Caco-2 (cell line): ENCODE measurements around the gene MSRB3. TPM values are rescaled to one million over a fixed set of nuclear protein-coding genes. Genes with fewer than 3 reads are reported as not detected.

Source experiments
- BruUV-seq: library from RNA; stranded (reverse); fragments of 400-500 nt; replicated peaks from 2 replicates; lab custom pipeline; 2021; lab: Mats Ljungman, UMichigan
- CTCF ChIA-PET: fragments of 300-600 bp; sonication (Branson Sonifier 250); formaldehyde crosslinking; loops from one replicate; lab custom pipeline; 2022; ENCODE audit warnings: antibody characterized with exemption; lab: Charles Lee
- POLR2A ChIA-PET: fragments of 300-600 bp; sonication (Branson Sonifier 250); formaldehyde crosslinking; loops from one replicate; lab custom pipeline; 2022; ENCODE audit warnings: antibody characterized with exemption; lab: Charles Lee
- DNase-seq, 2 experiments: peaks; one replicate each; pipeline versions ENCODE4 v3.0.0 to v3.0.0-alpha.2; 2020 to 2022
- H3K27me3 ChIP-seq: replicated peaks from 2 replicates; pipeline ENCODE4 v1.6.0; 2011; ENCODE audit warnings: low read length; ENCODE audit not compliant: control insufficient read depth, insufficient read depth
- H3K36me3 ChIP-seq: 2 replicates; pipeline ENCODE4 v1.5.1; 2011; ENCODE audit warnings: low read length; ENCODE audit not compliant: control insufficient read depth, insufficient read depth
- H3K4me1 ChIP-seq: fragments of 250-450 bp; sonication (Bioruptor Pico); 2 replicates; pipeline ENCODE4 v1.5.1; 2020; ENCODE audit warnings: mild to moderate bottlenecking
- H3K4me3 ChIP-seq: 2 replicates; pipeline ENCODE4 v1.5.1; 2011; ENCODE audit warnings: low read depth, mild to moderate bottlenecking, control low read depth, low read length
- H3K9me3 ChIP-seq: fragments of 250-450 bp; sonication (Bioruptor Pico); 2 replicates; pipeline ENCODE4 v1.5.1; 2020; ENCODE audit warnings: mild to moderate bottlenecking, moderate library complexity
- H3K27ac Mint-ChIP-seq: one replicate; pipeline ENCODE4 v1.8.0; 2022; ENCODE audit warnings: mixed read lengths; ENCODE audit not compliant: unreplicated experiment
- H3K27me3 Mint-ChIP-seq: one replicate; pipeline ENCODE4 v1.8.0; 2022; ENCODE audit warnings: mixed read lengths; ENCODE audit not compliant: insufficient read depth, unreplicated experiment
- H3K36me3 Mint-ChIP-seq: one replicate; pipeline ENCODE4 v1.8.0; 2022; ENCODE audit warnings: mild to moderate bottlenecking, mixed read lengths; ENCODE audit not compliant: insufficient read depth, unreplicated experiment
- H3K4me1 Mint-ChIP-seq: one replicate; pipeline ENCODE4 v1.8.0; 2022; ENCODE audit warnings: low read depth, mixed read lengths; ENCODE audit not compliant: unreplicated experiment
- H3K4me3 Mint-ChIP-seq: one replicate; pipeline ENCODE4 v1.8.0; 2022; ENCODE audit warnings: mild to moderate bottlenecking, moderate library complexity, mixed read lengths; ENCODE audit not compliant: unreplicated experiment
- H3K9me3 Mint-ChIP-seq: one replicate; pipeline ENCODE4 v1.8.0; 2022; ENCODE audit warnings: mixed read lengths; ENCODE audit not compliant: unreplicated experiment
- intact Hi-C: fragments of 100-400 bp; cut with micrococcal nuclease; formaldehyde crosslinking; loops from one replicate; pipeline ENCODE4 v1.10.0; 2022; ENCODE audit not compliant: unreplicated experiment
- total RNA-seq: library from RNA; stranded (reverse); gene quantifications from 2 replicates; pipeline ENCODE4 v1.2.3, GENCODE V29; 2022
- TF ChIP-seq, protein P1 (sequence below), 2 experiments: fragments of 200-600 bp in 1 of 2; IDR thresholded peaks; 1 replicate in 1 of 2; 2 replicates in 1 of 2; pipeline versions ENCODE4 v1.5.1 to v1.8.0; 2011 to 2022; ENCODE audit warnings: antibody characterized with exemption in 1 of 2, control low read depth in 1 of 2, inconsistent platforms in 1 of 2, low read depth in 1 of 2, low read length in 1 of 2, mild to moderate bottlenecking in 1 of 2, moderate library complexity in 1 of 2; ENCODE audit not compliant: insufficient read depth in 1 of 2, severe bottlenecking in 1 of 2, unreplicated experiment in 1 of 2

The MSRB3 gene
- total RNA-seq, 1 experiment from 2014 or later = 7.7 TPM

DNA sequence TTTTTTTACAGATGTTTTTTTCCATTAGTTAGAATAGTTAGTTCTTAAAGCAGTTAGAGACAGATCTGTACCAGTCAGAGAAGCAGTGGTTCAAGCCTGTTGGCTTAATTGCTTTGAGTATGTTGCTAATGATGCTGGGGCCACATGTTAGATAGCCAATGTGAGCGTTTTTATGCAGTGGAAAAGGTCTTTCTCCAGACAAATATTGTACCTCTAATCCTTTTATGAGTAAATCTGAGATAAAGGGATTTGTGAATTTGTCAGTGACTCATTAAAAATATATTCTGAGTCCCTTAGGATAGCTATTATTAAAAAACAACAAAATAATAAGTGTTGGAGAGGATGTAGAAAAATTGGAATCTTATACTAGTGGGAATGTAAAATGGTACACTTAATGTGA, 154.2 kb downstream of the MSRB3 start:
- DNase-seq = no peak
- TF ChIP-seq, protein P1, sequence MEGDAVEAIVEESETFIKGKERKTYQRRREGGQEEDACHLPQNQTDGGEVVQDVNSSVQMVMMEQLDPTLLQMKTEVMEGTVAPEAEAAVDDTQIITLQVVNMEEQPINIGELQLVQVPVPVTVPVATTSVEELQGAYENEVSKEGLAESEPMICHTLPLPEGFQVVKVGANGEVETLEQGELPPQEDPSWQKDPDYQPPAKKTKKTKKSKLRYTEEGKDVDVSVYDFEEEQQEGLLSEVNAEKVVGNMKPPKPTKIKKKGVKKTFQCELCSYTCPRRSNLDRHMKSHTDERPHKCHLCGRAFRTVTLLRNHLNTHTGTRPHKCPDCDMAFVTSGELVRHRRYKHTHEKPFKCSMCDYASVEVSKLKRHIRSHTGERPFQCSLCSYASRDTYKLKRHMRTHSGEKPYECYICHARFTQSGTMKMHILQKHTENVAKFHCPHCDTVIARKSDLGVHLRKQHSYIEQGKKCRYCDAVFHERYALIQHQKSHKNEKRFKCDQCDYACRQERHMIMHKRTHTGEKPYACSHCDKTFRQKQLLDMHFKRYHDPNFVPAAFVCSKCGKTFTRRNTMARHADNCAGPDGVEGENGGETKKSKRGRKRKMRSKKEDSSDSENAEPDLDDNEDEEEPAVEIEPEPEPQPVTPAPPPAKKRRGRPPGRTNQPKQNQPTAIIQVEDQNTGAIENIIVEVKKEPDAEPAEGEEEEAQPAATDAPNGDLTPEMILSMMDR (IDR thresholded peaks at IDR 0.05; ENCODE audit: insufficient read depth in 1 of 2, low read depth in 1 of 2, low read length in 1 of 2, severe bottlenecking in 1 of 2, unreplicated experiment in 1 of 2) = no peak
- no peak overlapping the region for H3K4me3 Mint-ChIP-seq
- no peak overlapping the region for H3K27ac Mint-ChIP-seq
- no TSS peak for BruUV-seq
- ChIA-PET CTCF (no interaction called here), POLR2A (no interaction called here)
- H3K4me3 ChIP-seq = no peak overlapping the region
- no peaks in the 10 kb centered on the region for H3K4me1 Mint-ChIP-seq
- no peaks in the 10 kb centered on the region for H3K36me3 Mint-ChIP-seq
- H3K4me1 ChIP-seq = no peaks in the 10 kb centered on the region
- intact Hi-C loops = no loop called here
- H3K9me3 ChIP-seq = no peaks in the 10 kb centered on the region
- H3K27me3 ChIP-seq = no peaks in the 10 kb centered on the region
- H3K9me3 Mint-ChIP-seq = no peaks in the 10 kb centered on the region
- H3K36me3 ChIP-seq = no peaks in the 10 kb centered on the region
- H3K27me3 Mint-ChIP-seq = peaks cover 3% of the 10 kb centered on the region

DNA sequence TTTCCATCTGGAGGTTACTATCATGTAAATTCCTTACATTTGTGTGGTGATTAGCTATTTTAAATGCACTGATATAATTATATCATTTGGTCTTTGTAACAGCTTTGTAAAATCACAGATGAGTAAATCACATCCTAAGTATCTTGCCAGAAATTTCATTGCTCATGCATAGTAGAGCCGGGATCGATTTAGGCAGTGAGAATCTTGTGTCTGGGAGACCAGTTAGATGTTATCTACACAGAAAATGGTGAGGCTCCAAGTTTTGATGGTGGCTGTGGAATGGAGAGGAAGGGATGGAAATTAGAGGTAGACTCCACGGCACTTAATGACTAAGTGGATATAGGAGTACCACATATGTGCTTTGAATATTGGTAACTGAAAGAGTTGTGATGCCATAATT, 156.3 kb downstream of the MSRB3 start:
- intact Hi-C loops = no loop called here
- H3K4me1 ChIP-seq = no peaks in the 10 kb centered on the region
- Mint-ChIP-seq H3K4me1 (no peaks in the 10 kb centered on the region), H3K36me3 (no peaks in the 10 kb centered on the region), H3K4me3 (no peak overlapping the region), H3K9me3 (no peaks in the 10 kb centered on the region), H3K27ac (no peak overlapping the region), H3K27me3 (peaks cover 3% of the 10 kb centered on the region)
- DNase-seq = no peak
- H3K9me3 ChIP-seq = no peaks in the 10 kb centered on the region
- BruUV-seq = no TSS peak
- H3K4me3 ChIP-seq = no peak overlapping the region
- ChIA-PET CTCF (no interaction called here), POLR2A (no interaction called here)
- TF ChIP-seq, protein P1 (IDR thresholded peaks at IDR 0.05; ENCODE audit: insufficient read depth in 1 of 2, low read depth in 1 of 2, low read length in 1 of 2, severe bottlenecking in 1 of 2, unreplicated experiment in 1 of 2) = no peak
- no peaks in the 10 kb centered on the region for H3K27me3 ChIP-seq
- H3K36me3 ChIP-seq = no peaks in the 10 kb centered on the region

- Histone ChIP-seq H3K27me3 (no peaks in the 10 kb centered on the region), H3K9me3 (no peaks in the 10 kb centered on the region), H3K36me3 (no peaks in the 10 kb centered on the region), H3K4me3 (no peak overlapping the region), H3K4me1 (no peaks in the 10 kb centered on the region)
- POLR2A ChIA-PET = no interaction called here
- CTCF ChIA-PET = no interaction called here
- no peak overlapping the region for H3K4me3 Mint-ChIP-seq
- no peak for DNase-seq
- H3K9me3 Mint-ChIP-seq = no peaks in the 10 kb centered on the region
- no peaks in the 10 kb centered on the region for H3K4me1 Mint-ChIP-seq
- TF ChIP-seq, protein P1 (IDR thresholded peaks at IDR 0.05; ENCODE audit: insufficient read depth in 1 of 2, low read depth in 1 of 2, low read length in 1 of 2, severe bottlenecking in 1 of 2, unreplicated experiment in 1 of 2) = no peak
- no peak overlapping the region for H3K27ac Mint-ChIP-seq
- no TSS peak for BruUV-seq
- H3K36me3 Mint-ChIP-seq = no peaks in the 10 kb centered on the region
- intact Hi-C loops = no loop called here
- no peaks in the 10 kb centered on the region for H3K27me3 Mint-ChIP-seq
Measured at GRCh38 chr12:65443038-65443437, 164.6 kb downstream of the MSRB3 start.
